ENCODE data around the gene FHIT. TPM values are rescaled to one million over a fixed set of nuclear protein-coding genes. Genes with fewer than 3 reads are reported as not detected.

FHIT gene
- polyA plus RNA-seq, 3 donors: 3.1 to 3.9 (median 3.3) TPM

DNA sequence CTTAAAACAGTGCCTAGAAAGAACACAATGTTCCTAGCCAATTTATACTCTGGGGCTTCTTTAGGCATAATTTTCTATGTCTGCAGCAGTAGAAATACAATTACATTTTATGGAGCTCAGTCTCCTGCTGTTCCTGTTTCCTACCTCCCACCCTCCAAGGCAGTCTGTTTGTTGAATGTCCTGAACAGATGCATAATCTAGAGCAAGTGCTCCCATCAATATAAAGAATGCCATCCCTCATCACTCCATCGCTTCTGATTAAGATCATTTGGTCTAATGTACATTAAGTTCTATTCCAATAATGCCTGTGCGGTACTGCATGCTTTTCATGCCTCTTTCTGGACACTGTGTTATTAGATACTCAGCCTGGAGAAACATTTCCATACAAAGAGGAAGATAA, 1331.7 kb downstream of the FHIT start:
- no peak overlapping the region for H3K27ac ChIP-seq (ENCODE audit: low read depth, low read length)
- 93 to 98% (median 96%) methylated on average over 2 of the region's 2 CpGs for WGBS, 3 donors

DNA sequence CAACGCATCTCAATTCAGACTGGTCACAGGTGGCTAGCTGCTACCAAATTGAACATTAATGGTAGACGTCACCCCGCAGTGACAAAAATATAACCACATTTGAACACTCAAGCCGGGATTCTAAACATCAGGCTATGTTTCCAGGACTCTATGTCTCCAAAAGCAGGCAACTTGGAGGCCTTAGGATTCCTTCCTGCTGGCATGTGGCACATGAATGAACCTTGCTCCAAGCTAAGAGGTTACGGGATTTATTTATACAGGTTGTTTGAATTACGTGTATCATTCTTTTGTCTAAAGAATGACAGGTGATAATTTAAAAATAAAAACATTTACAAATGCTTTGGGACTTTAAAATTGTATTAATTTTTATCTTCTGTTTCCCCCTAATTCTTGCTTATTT, 1337.0 kb downstream of the FHIT start:
- no peak overlapping the region for H3K27ac ChIP-seq (ENCODE audit: low read depth, low read length)

DNA sequence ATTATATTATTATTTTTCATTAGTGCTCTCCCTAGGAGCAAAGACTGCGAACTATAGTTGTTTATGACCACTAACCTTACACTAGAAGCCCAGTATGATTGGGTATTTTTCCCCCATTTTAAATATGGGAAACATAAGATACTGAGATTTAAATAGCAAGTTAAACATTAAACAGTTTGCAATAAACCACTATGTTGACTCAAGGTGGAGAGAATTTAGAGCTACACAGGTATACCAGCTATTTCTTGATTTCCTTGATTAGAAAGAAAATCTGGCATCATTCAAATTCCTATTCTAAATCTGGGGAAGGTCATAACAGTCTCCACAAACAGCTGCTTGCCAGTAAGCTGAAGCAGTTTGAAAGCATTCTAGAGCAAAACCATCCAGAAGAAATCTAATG, 1337.6 kb downstream of the FHIT start:
- no peak overlapping the region for H3K27ac ChIP-seq (ENCODE audit: low read depth, low read length)
- WGBS, 3 donors: 93 to 100% (median 93%) methylated on average over 1 of the region's 1 CpG

More for the DNA sequence above, 1337.0 kb downstream of the FHIT start:
- 80 to 92% (median 91%) methylated on average over 6 of the region's 6 CpGs for WGBS, 3 donors

DNA sequence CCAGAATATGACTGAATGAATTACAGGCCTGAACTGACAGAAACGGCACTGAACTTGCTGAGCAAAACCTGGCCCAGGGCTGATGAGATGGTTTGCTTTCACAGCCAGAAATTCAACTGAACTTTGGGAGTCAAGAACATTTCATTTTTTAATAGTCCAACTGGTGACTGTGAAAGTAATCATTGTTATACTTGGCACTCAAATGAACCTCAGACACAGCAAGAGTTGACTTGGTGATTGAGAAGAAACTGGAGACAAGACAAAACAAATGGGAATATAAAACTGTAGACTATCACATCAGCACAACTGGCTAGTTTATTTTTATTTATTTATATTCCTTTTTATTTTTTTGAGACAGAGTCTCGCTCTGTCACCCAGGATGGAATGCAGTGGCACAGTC, 1342.6 kb downstream of the FHIT start:
- H3K27ac ChIP-seq (ENCODE audit: low read depth, low read length): no peak overlapping the region
- 91 to 94% (median 94%) methylated on average over 2 of the region's 2 CpGs for WGBS, 3 donors

DNA sequence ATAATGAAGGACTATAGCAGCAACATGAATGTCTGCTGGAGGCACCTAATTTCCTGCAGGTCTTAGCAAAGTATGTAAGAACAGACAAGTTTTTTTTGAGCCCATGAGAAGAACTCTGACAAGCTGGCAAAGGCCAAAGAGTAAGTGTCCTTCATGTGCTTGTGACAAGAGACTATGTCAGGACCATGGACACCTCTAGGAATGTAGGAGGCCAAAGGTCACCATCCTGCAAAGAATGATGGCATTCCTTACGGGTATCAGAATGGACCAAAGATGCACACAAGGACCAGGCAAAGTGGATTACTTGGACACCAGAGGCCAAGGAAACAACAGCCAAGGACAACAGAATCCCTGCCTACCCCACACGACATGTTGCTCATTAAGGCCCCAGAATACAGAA, 1343.0 kb downstream of the FHIT start:
- WGBS, 3 donors: 85 to 94% (median 90%) methylated on average over 2 of the region's 2 CpGs
- no peak overlapping the region for H3K27ac ChIP-seq (ENCODE audit: low read depth, low read length)

DNA sequence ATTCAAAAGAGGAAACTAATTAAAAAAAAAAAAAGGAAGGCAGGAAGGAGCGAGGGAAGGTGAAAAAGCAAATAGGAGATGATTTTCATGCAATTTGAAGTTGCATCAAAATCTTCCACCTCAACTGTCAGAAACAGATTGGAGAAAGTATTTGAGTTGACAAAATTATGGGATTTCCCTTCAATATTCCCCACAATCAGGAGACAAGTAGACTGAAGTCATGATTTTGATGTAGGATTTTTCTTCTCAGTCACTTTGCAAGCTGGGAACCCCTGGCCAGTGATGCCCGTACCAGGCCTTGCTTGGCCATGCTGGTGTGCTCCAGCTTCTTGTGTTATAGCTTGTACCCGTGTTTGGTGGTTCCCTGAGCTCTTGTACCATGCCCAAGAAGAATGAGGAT, 1347.0 kb downstream of the FHIT start:
- H3K27ac ChIP-seq (ENCODE audit: low read depth, low read length): no peak overlapping the region
- WGBS, 3 donors: 85 to 87% (median 85%) methylated on average over 3 of the region's 3 CpGs

DNA sequence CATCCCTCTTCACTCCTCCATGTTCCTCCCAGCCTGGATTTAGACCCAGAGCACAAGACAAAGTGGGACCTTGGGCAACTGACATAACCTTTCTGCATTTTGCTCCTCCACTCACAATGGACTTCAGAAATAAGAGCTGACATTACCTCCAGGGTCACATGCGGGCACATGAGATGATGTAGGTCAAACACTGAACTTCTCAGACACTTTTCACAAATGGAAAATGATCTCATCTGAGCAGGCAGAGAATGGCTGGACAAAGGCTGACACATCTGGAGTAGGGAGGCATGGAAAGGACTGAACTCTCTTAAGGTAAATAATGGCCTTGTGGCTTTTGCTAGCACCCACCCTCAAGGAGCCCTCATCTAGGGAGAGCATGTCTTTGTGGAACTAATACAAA, 1352.2 kb downstream of the FHIT start:
- no peak overlapping the region for H3K27ac ChIP-seq (ENCODE audit: low read depth, low read length)
- 92 to 100% (median 96%) methylated on average over 1 of the region's 1 CpG for WGBS, 3 donors

DNA sequence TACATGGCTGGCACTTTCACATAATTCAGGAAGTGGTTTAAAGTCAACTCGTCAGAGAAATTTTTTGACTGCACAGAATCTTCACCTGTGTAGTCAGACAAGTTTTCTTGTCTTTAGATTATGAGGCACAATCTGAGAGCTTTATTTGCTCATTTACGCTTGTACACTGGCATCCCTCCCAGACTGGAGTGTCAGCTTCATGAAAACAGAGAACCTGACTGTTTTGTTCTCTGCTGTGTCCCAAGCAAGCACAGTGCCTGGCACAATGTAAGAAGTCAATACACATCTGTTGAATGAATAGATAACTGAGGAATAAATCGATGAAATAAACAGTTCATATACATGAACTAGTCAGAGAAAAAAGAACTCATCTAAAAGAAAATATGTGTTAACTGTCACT, 1355.3 kb downstream of the FHIT start:
- WGBS, 3 donors: 30 to 70% (median 65%) methylated on average over 3 of the region's 3 CpGs
- no peak overlapping the region for H3K27ac ChIP-seq (ENCODE audit: low read depth, low read length)

DNA sequence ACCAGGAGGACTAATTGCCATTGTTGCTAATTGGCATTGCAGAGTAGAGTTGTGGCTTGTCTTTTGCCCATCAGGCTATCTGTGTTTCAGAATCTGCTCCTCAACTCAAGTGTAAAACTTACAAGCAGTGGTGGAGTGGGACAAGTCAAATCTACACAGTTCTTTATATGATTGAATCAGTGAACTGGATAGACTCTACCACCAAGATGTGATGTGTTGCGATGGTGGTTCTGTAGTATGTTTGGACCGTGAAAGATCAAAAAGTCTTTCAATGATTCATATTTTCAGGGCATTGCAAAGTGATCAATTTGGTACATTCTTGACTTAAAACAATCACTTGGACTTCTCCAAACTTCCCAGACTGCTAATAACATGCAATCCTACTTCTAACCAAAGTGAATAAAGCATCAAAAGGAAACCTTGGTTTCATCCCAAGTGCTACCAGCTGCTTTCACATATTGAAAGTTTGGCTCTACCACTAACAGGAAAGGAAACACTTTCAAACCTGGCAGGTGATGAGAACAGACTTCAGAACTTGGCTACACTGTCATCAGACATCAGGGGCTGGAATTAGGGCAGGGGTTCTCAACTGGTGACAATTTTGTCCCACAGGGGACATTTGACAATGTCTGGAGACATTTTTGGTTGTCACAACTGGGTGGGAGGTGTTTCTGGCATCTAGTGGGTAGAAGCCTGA, 1356.7 kb downstream of the FHIT start:
- no peak overlapping the region for H3K27ac ChIP-seq (ENCODE audit: low read depth, low read length)
- WGBS, 3 donors: 94 to 96% (median 95%) methylated on average over 2 of the region's 2 CpGs

DNA sequence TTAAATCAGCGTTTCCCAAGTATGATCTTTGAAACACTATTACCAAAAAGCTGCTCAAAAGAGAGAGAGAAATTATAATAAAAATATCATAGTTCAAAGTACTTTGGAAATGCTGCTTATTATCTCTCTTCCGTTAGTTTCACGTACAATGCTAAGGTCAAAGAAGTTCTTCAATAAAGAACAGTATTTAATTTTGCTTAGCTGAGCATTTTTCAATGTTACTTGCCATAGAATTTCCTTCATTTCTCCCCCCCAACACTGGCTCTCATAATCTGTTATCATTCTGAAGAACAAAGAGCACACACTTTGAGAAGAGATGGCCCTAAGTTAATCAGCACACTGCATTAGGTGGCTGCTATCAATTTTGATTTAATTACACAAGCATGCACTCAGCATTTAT, 1360.6 kb downstream of the FHIT start:
- no peak overlapping the region for H3K27ac ChIP-seq (ENCODE audit: low read depth, low read length)
- WGBS, 3 donors: 90 to 94% (median 93%) methylated on average over 3 of the region's 3 CpGs

DNA sequence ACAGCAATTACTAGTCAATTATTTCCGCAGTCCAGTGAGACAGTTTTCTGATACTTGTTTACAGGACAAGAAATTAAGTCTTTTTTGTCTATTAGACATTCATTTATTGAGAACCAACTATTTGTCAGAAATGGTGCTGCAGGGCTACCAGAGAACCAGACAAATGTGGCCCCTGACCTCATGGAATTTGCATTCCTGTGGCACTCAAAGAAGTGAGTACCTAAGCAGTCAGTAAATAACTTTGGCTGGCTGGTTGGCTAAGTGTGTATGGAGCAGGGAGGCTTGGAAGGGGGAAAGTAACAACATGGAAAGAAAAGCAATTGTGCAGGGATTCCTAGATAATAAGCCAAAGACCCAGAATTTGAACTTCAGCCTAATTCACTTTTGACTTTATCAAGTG, 1364.5 kb downstream of the FHIT start:
- no peak overlapping the region for H3K27ac ChIP-seq (ENCODE audit: low read depth, low read length)
- WGBS, 3 donors: 97 to 100% (median 97%) methylated on average over 1 of the region's 1 CpG

DNA sequence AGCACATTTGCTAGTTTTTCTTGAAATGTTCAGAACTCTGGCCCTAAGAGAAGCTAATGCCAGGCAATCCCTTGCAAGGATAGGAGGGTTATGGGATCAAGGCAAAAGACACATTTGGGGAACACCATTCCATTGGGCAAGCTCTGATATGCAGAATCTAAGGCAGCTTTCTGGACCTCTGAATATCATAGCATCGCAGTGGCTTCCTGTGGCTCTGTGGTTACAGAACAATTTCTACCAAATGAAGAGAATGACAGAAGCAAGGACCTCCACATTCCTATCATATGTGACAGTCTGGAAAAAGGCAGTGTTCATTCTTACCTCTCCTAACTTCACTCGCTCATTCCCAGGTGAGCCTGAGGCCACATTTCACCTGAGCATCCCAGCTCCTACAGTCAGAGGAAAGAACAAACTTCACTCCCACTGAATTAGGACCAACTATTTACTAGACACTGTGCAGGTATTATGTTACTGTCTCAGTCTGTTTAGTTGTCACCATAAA, 1365.3 kb downstream of the FHIT start:
- H3K27ac ChIP-seq (ENCODE audit: low read depth, low read length): no peak overlapping the region
- WGBS, 3 donors: 75 to 92% (median 89%) methylated on average over 2 of the region's 2 CpGs

DNA sequence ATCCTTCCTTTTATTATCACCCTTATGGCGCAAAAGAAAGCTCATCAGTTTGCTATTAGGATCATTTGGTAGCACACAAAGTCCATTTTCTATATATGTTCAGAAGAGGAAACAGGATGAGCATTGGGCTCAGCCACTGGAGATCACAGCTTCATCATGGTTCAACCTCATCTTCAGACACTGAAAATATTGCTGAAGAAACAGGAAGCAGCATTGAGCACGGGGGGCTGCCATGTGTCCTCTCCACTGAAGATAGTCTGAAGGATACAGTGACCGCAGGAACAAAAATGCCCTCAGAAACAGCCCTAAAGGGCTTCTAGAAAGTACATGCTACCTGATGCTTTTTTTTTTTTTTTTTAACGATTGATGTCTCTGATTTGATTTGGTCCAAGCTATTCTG, 1366.2 kb downstream of the FHIT start:
- no peak overlapping the region for H3K27ac ChIP-seq (ENCODE audit: low read depth, low read length)
- WGBS, 3 donors: 77 to 83% (median 79%) methylated on average over 4 of the region's 4 CpGs

DNA sequence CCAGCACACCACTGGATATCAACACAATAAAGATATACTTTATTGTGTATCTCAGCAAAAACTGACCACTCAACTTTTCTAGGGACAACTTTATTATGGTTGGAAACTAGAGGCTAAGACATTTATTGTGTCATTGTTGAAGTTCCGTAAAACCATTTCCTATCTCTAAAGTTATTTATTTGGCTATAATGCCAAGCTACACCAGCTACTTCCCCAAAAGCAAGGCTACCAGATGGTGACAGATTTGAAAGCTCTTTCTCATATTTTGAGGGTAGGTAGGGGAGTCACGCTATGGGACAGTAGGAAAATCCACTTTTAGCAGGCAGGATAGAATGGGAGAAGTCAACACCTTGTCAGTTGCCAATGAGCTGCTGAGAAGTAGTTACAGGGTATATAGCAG, 1366.8 kb downstream of the FHIT start:
- 50 to 86% (median 57%) methylated on average over 2 of the region's 2 CpGs for WGBS, 3 donors
- no peak overlapping the region for H3K27ac ChIP-seq (ENCODE audit: low read depth, low read length)

DNA sequence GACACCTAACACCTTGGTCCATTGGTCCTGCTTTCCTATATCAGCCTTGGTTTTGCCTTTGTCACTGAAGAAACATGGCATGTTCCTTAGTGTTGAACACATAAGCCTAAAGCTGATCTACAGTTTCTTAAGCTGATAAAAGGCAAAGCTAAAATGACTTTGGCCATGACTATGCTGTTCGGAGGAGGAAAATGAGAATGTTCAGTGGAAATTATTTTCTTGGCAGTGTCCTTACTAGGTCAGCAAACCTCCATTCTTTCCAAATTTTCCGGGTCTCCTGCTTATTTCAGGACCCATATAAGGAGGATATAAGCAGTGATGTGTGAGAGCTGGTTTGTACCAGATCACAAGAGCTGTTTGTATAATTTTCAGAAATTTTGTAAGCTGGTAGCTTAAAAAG, 1368.5 kb downstream of the FHIT start:
- WGBS, 3 donors: 56 to 79% (median 58%) methylated on average over 2 of the region's 2 CpGs
- H3K27ac ChIP-seq (ENCODE audit: low read depth, low read length): no peak overlapping the region

DNA sequence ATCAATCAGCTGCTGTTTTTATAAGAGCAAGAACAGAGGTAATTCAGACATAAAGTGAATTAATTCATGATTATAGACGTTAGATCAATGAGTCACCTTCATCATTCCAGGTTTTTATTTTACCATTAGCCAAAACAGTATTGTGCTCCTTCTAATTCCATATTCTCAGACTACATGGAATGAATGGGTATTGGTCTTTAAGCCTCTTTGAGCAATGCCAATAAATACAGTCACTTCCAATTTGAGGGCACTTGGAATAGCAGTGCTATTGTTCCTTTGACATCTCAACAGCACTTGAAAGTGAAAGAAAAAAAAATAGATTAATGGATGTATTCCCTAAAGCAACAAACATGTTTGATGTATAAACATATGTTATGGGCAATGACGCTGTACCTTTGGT, 1370.5 kb downstream of the FHIT start:
- 85 to 96% (median 86%) methylated on average over 2 of the region's 2 CpGs for WGBS, 3 donors
- H3K27ac ChIP-seq (ENCODE audit: low read depth, low read length): no peak overlapping the region

DNA sequence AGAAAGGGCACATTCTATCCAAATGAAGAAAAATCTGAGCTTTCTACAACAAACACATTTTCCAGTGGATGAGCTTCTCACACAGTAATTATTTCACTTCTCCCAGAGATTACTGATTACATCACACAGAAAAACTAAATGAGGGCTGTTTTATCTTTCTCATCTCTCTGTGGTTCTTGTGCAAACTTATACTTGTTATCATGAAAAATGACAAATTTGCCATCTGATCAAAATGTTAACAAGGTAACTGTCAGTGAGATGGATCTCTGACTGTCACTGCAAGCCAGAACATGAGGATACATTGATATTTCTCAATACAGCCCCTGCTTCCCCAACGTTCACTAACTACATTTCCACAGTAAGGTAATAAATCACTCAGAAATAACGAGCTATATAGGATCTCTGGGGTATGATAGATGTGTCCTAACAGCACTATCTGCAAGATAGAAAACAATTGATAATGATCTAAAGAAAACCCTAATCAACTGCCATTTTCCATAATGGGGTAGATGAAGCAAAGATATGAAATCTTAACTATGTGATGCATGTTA, 1372.1 kb downstream of the FHIT start:
- H3K27ac ChIP-seq (ENCODE audit: low read depth, low read length): no peak overlapping the region
- WGBS, 3 donors: 34 to 58% (median 43%) methylated on average over 2 of the region's 2 CpGs

DNA sequence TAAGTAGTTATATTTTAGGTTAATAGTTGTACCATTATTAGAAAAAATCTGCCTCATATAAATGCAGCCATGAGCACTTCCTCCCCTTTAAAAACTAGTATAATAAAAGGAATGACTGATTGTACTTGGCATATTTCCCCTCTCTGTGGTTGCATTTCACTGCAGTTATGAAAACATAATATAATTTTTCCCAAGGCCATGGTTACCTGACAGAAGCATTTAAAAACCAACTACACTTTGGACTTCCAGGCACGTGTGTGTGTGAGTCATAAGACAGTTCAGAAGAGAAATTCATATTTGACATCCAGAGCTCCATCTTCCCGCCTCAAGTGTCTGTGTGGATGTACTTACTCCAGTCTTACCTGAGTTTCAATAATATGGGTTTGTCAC, 1373.2 kb downstream of the FHIT start:
- 68 to 79% (median 70%) methylated on average over 2 of the region's 2 CpGs for WGBS, 3 donors
- H3K27ac ChIP-seq (ENCODE audit: low read depth, low read length): no peak overlapping the region

DNA sequence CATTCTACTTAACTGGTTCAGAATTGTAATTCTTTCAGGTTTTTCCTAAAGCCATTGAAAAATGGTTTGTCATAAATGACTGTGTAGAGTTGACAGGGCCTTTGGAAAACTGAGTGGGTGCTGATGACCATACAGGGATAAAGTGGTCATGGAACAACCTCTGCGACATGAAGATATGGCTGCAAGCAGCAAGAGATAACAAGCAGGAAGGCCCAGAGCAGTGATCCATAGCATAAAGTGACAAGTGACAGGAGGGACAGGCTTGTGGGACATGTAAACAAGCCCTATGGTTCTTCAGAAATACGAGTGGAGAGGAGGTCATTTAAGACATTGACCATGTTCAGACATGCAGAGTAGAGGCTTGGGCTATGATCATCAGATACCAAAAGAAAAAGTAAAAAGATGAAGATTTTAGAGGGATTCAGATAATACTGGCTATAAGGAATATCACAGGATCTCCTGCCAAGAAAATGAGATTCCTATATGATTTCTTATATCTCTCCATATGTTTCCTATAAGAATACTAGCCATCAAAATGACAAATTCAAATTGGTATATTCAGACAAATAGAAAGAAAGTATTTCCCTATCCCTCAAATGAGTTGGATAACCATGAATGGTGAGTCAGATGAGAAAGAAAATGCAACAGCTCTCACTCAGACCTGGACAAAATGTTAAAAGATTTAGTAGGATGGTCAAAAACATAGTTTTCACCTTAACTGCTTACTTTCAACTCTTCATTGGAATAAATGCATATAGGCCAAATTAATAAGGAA, 1373.8 kb downstream of the FHIT start:
- H3K27ac ChIP-seq (ENCODE audit: low read depth, low read length): no peak overlapping the region
- 85 to 95% (median 90%) methylated on average over 2 of the region's 2 CpGs for WGBS, 3 donors
